Neural cell (in vitro differentiated cells): ENCODE data around the gene MFSD8.

Experiments used
- CTCF ChIP-seq: fragments of 450-650 bp; IDR thresholded peaks from 2 replicates; pipeline ENCODE4 v1.5.1; 2014; ENCODE audit warnings: antibody characterized with exemption, mild to moderate bottlenecking, moderate library complexity; ENCODE audit not compliant: poor library complexity, severe bottlenecking
- EP300 ChIP-seq: fragments of 450-650 bp; conservative IDR thresholded peaks from 2 replicates; pipeline ENCODE4 v1.6.1; 2014; ENCODE audit warnings: antibody characterized with exemption, mild to moderate bottlenecking, moderate library complexity; ENCODE audit not compliant: poor library complexity, severe bottlenecking
- EZH2 ChIP-seq: fragments of 200-600, 300-800 bp; shearing (Covaris generic), sonication (generic); IDR thresholded peaks from 2 replicates; pipeline ENCODE4 v1.6.1; 2014; ENCODE audit warnings: antibody characterized with exemption, low read length, borderline replicate concordance, mild to moderate bottlenecking; ENCODE audit not compliant: insufficient read depth, poor library complexity, severe bottlenecking
- MXI1 ChIP-seq: fragments of 450-650 bp; conservative IDR thresholded peaks from 2 replicates; pipeline ENCODE4 v1.6.1; 2014; ENCODE audit warnings: antibody characterized with exemption, mild to moderate bottlenecking; ENCODE audit not compliant: poor library complexity, severe bottlenecking
- POLR2AphosphoS5 ChIP-seq: IDR thresholded peaks from 2 replicates; pipeline ENCODE4 v1.6.1; 2012
- RAD21 ChIP-seq: fragments of 450-650 bp; conservative IDR thresholded peaks from 2 replicates; pipeline ENCODE4 v1.6.1; 2014; ENCODE audit warnings: antibody characterized with exemption, mild to moderate bottlenecking, moderate library complexity
- REST ChIP-seq: IDR thresholded peaks from 2 replicates; pipeline ENCODE4 v1.6.1; 2012; ENCODE audit warnings: borderline replicate concordance
- SMC3 ChIP-seq: fragments of 450-650 bp; conservative IDR thresholded peaks from 2 replicates; pipeline ENCODE4 v1.6.1; 2014; ENCODE audit warnings: antibody characterized with exemption, mild to moderate bottlenecking, moderate library complexity; ENCODE audit not compliant: poor library complexity
- TAF1 ChIP-seq: IDR thresholded peaks from 2 replicates; pipeline ENCODE4 v1.6.1; 2012; ENCODE audit warnings: low read depth

GRCh38 chr4:127967141-127967775, 2.3 kb upstream of the MFSD8 start:
- TF ChIP-seq EP300, result no peak
- no peak for TF ChIP-seq CTCF
- no peak for TF ChIP-seq EZH2
- no peak for TF ChIP-seq SMC3
- no peak for TF ChIP-seq REST
- no peak for TF ChIP-seq RAD21
- no peak for TF ChIP-seq TAF1
- no peak for TF ChIP-seq MXI1
- TF ChIP-seq POLR2AphosphoS5, result no peak
